Adipocyte (in vitro differentiated cells): ENCODE data around the gene SLC35F1.
"Not testable (repeated sequence)": the region's sequence is repeated elsewhere in the genome, so short reads cannot be mapped to it uniquely, and the experiment has no call there.

ENCODE experiments used
- DNase-seq: peaks from one replicate; pipeline ENCODE4 v3.0.0-alpha.2; 2015; ENCODE audit warnings: low read depth
- H3K27me3 ChIP-seq: replicated peaks from 2 replicates; pipeline ENCODE4 v1.7.0; 2013; ENCODE audit warnings: mild to moderate bottlenecking, low read length, moderate library complexity; ENCODE audit not compliant: control insufficient read depth, insufficient read depth
- H3K36me3 ChIP-seq: 2 replicates; pipeline ENCODE4 v1.7.0; 2013; ENCODE audit warnings: low read length, mild to moderate bottlenecking, moderate library complexity; ENCODE audit not compliant: control insufficient read depth, insufficient read depth, severe bottlenecking
- H3K4me1 ChIP-seq: 2 replicates; pipeline ENCODE4 v1.7.0; 2013; ENCODE audit warnings: mild to moderate bottlenecking, low read length, moderate library complexity; ENCODE audit not compliant: control insufficient read depth, insufficient read depth
- H3K4me3 ChIP-seq: 2 replicates; pipeline ENCODE4 v1.7.0; 2013; ENCODE audit warnings: mild to moderate bottlenecking, low read length, moderate library complexity
- H3K9ac ChIP-seq: 2 replicates; pipeline ENCODE4 v1.7.0; 2013; ENCODE audit warnings: mild to moderate bottlenecking, low read length, moderate library complexity
- H3K9me3 ChIP-seq: 2 replicates; pipeline ENCODE4 v1.7.0; 2013; ENCODE audit warnings: mild to moderate bottlenecking, low read length, moderate library complexity; ENCODE audit not compliant: control insufficient read depth

Gene SLC35F1

DNA sequence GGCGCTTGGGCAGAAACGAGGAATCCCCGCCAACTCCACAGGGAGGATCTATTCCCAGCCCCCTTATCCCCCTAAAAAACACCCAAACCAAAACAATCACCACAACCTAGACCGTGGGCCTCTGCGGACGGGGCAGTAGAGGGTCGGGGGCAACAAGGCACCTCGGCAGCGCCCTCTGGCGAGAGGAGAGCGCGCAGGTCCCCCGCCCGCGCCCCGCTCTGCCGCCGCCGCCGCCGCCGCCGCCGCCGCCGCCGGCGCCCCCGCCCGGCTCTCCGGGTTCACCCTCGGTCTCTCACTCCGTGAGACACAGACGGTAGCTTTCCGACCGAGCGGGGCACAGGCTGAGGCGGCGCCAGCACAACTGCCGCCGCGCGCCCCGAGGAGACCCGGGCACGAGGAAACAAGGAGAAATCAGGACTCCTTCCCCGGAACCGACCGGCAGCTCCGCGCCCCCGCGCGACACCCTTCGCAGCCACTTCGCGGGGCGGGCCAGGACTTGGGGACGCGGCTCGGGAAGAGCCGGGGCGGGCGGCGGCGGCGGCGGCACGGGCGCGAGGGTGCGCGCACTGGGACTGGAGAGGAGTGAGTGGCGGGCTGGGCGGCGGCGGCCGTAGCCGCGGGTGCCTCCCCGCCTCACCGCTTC is at the start of gene SLC35F1:
TSS of gene SLC35F1 (plus strand) at position 307 of the 643 bp plus-strand sequence.
- peaks cover 38% of the 10 kb centered on the region for H3K27me3 ChIP-seq
- no peaks in the 10 kb centered on the region for H3K4me1 ChIP-seq
- H3K4me3 ChIP-seq = peak within 1 kb of the TSS; percentile 63
- H3K36me3 ChIP-seq = no peaks in the 10 kb centered on the region
- peak; percentile 45 for DNase-seq
- H3K9ac ChIP-seq = no peak within 1 kb of the TSS
- peaks cover 6% of the 10 kb centered on the region for H3K9me3 ChIP-seq

GRCh38 chr6:117858601-117859000 is 48.5 kb upstream of the SLC35F1 start:
- not testable (repeated sequence) for DNase-seq, H3K9me3 ChIP-seq, H3K27me3 ChIP-seq, H3K9ac ChIP-seq, H3K36me3 ChIP-seq, H3K4me3 ChIP-seq, H3K4me1 ChIP-seq

DNA sequence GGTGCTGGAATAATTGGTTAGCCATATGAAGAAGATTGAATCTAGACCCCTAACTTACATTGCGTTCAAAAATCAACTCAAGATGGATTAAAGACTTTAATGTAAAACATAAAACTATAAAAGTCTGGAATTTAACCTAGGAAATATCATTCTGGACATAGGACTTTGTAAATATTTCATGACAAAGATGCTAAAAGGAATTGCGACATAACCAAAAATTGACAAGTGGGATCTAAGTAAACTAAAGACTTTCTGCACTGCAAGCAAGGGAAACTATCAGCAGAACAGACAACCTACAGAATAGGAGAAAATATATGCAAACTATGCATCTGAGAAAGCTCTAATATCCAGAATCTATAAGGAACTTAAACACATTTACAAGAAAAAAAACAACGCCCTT is 45.5 kb upstream of the SLC35F1 start:
- Histone ChIP-seq H3K9me3 (no peaks in the 10 kb centered on the region), H3K27me3 (no peaks in the 10 kb centered on the region), H3K9ac (no peak overlapping the region), H3K36me3 (no peaks in the 10 kb centered on the region), H3K4me1 (no peaks in the 10 kb centered on the region), H3K4me3 (no peak overlapping the region)
- no peak for DNase-seq

- no peak overlapping the region for H3K9ac ChIP-seq
- no peaks in the 10 kb centered on the region for H3K27me3 ChIP-seq
- H3K9me3 ChIP-seq = no peaks in the 10 kb centered on the region
- no peaks in the 10 kb centered on the region for H3K36me3 ChIP-seq
- no peak overlapping the region for H3K4me3 ChIP-seq
- H3K4me1 ChIP-seq = no peaks in the 10 kb centered on the region
- DNase-seq = no peak
Observed at GRCh38 chr6:117866561-117866960, 40.5 kb upstream of the SLC35F1 start.

- H3K9me3 ChIP-seq = no peaks in the 10 kb centered on the region
- H3K36me3 ChIP-seq = no peaks in the 10 kb centered on the region
- no peak overlapping the region for H3K9ac ChIP-seq
- no peak overlapping the region for H3K4me3 ChIP-seq
- no peak for DNase-seq
- H3K4me1 ChIP-seq = no peaks in the 10 kb centered on the region
- no peaks in the 10 kb centered on the region for H3K27me3 ChIP-seq
Observed at GRCh38 chr6:117870486-117871242, 36.4 kb upstream of the SLC35F1 start.

DNA sequence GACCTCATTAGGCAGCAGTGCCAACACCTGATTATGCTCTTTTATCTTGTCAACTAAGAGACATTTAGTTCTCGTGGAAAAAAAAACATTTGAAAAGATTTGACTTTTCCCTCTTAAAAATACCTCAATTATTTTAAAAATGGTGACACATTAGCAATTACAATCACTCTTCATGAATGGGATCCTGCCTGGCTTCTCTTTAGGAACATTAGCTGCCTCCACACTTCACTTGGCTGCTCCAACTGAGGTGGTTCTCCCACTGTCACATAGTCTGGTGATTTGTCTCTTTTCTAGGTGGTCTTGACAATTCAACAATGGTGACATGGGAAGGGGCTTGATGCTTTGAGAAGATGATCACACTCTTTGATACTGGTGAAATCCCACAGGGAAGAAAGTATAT is 26.2 kb upstream of the SLC35F1 start:
- Histone ChIP-seq H3K9ac (no peak overlapping the region), H3K36me3 (no peaks in the 10 kb centered on the region), H3K4me3 (no peak overlapping the region), H3K4me1 (no peaks in the 10 kb centered on the region), H3K9me3 (no peaks in the 10 kb centered on the region), H3K27me3 (no peaks in the 10 kb centered on the region)
- no peak for DNase-seq

- DNase-seq = no peak
- H3K4me1 ChIP-seq = no peaks in the 10 kb centered on the region
- no peak overlapping the region for H3K9ac ChIP-seq
- H3K27me3 ChIP-seq = no peaks in the 10 kb centered on the region
- no peaks in the 10 kb centered on the region for H3K9me3 ChIP-seq
- no peaks in the 10 kb centered on the region for H3K36me3 ChIP-seq
- H3K4me3 ChIP-seq = no peak overlapping the region
Observed at GRCh38 chr6:117890172-117890571, 16.9 kb upstream of the SLC35F1 start.

- Histone ChIP-seq H3K9me3 (peaks cover 6% of the 10 kb centered on the region), H3K27me3 (peaks cover 41% of the 10 kb centered on the region), H3K36me3 (no peaks in the 10 kb centered on the region), H3K4me3 (no peak overlapping the region), H3K4me1 (no peaks in the 10 kb centered on the region), H3K9ac (no peak overlapping the region)
- DNase-seq = no peak
Observed at GRCh38 chr6:117906507-117906957, 532 bp upstream of the SLC35F1 start.

GRCh38 chr6:117907601-117908245 is 659 bp downstream of the SLC35F1 start:
- Histone ChIP-seq H3K27me3 (peaks cover 38% of the 10 kb centered on the region), H3K36me3 (no peaks in the 10 kb centered on the region), H3K4me1 (no peaks in the 10 kb centered on the region), H3K4me3 (peak overlapping the region; percentile 63), H3K9ac (no peak overlapping the region), H3K9me3 (peaks cover 6% of the 10 kb centered on the region)
- DNase-seq = peak; percentile 6

DNA sequence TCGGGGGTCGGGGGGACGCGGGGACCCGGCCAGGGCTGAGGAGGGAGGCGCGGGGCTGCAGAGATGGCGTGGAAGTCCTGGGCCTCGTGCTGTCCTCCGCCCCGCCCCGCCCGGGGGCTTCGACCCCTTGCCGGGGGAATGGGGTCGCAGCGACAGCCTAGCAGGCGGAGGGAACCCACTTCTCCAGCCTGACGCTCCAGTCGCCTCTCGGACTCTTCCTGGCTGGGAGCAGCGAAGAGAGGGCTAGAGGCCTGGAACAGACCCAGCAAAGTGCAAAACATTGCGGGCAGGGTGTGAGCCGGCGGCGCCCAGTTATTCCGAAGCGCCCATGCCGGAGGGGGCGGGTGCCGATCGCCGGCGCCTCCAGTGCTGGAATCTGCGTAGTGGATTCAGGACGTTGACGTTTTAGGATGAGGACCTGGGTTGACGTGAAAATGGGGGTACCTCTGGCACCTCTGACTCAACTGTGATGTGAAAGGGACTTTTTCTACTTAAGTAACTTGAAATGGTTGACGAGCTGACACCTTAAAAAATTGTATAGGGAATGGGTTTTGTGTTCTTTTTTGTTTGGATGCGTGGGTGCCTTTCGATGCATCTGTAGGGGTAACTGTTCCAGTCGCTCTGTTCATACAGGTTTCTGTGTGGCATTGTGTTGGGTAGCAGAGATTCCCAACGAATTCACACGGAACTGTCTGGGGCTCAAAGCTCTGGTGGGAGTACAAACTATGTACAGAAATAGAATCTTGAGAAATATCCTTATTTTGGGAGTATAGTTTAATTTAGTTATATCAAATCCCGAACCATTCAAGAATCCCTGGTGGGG is 1.4 kb downstream of the SLC35F1 start:
- Histone ChIP-seq H3K4me1 (no peaks in the 10 kb centered on the region), H3K36me3 (no peaks in the 10 kb centered on the region), H3K9ac (no peak overlapping the region), H3K4me3 (peak overlapping the region; percentile 63), H3K27me3 (peaks cover 38% of the 10 kb centered on the region), H3K9me3 (peaks cover 6% of the 10 kb centered on the region)
- no peak for DNase-seq

- H3K9ac ChIP-seq = no peak overlapping the region
- H3K4me3 ChIP-seq = no peak overlapping the region
- no peaks in the 10 kb centered on the region for H3K36me3 ChIP-seq
- H3K9me3 ChIP-seq = peaks cover 6% of the 10 kb centered on the region
- DNase-seq = no peak
- H3K27me3 ChIP-seq = peaks cover 31% of the 10 kb centered on the region
- H3K4me1 ChIP-seq = no peaks in the 10 kb centered on the region
Observed at GRCh38 chr6:117909638-117910037, 2.6 kb downstream of the SLC35F1 start.
